Measurements from ENCODE around the gene CROCC2. TPM values are rescaled to one million over a fixed set of nuclear protein-coding genes. Genes with fewer than 3 reads are reported as not detected.

Gene CROCC2
- total RNA-seq, 1 donor from 2014 or later = not detected

- peaks cover 13% of the 10 kb centered on the region for H3K4me1 Mint-ChIP-seq (ENCODE audit: unreplicated experiment)
- peaks cover 5% of the 10 kb centered on the region for H3K27me3 Mint-ChIP-seq (ENCODE audit: unreplicated experiment)
- DNase-seq (ENCODE audit: low spot score) = no peak
- no peak overlapping the region for H3K4me3 Mint-ChIP-seq (ENCODE audit: unreplicated experiment)
- no peak for TF ChIP-seq CTCF (IDR thresholded peaks at IDR 0.05; ENCODE audit: unreplicated experiment)
- H3K9me3 Mint-ChIP-seq (ENCODE audit: unreplicated experiment) = no peaks in the 10 kb centered on the region
- H3K27ac Mint-ChIP-seq (ENCODE audit: unreplicated experiment) = no peak overlapping the region
- peaks cover 4% of the 10 kb centered on the region for H3K36me3 Mint-ChIP-seq (ENCODE audit: low read depth, unreplicated experiment)
These were observed 20.0 kb upstream of the CROCC2 start for GRCh38 chr2:240886023-240886565.

- peaks cover 13% of the 10 kb centered on the region for H3K4me1 Mint-ChIP-seq (ENCODE audit: unreplicated experiment)
- no peak for TF ChIP-seq CTCF (IDR thresholded peaks at IDR 0.05; ENCODE audit: unreplicated experiment)
- H3K27me3 Mint-ChIP-seq (ENCODE audit: unreplicated experiment) = peaks cover 7% of the 10 kb centered on the region
- peaks cover 4% of the 10 kb centered on the region for H3K36me3 Mint-ChIP-seq (ENCODE audit: low read depth, unreplicated experiment)
- H3K9me3 Mint-ChIP-seq (ENCODE audit: unreplicated experiment) = no peaks in the 10 kb centered on the region
- H3K27ac Mint-ChIP-seq (ENCODE audit: unreplicated experiment) = no peak overlapping the region
- DNase-seq (ENCODE audit: low spot score) = no peak
- H3K4me3 Mint-ChIP-seq (ENCODE audit: unreplicated experiment) = no peak overlapping the region
These were observed 19.2 kb upstream of the CROCC2 start for GRCh38 chr2:240886678-240887609.

- Mint-ChIP-seq H3K36me3 (ENCODE audit: low read depth, unreplicated experiment) (peaks cover 4% of the 10 kb centered on the region), H3K4me1 (ENCODE audit: unreplicated experiment) (peaks cover 13% of the 10 kb centered on the region), H3K27ac (ENCODE audit: unreplicated experiment) (no peak overlapping the region), H3K27me3 (ENCODE audit: unreplicated experiment) (peaks cover 7% of the 10 kb centered on the region), H3K4me3 (ENCODE audit: unreplicated experiment) (no peak overlapping the region), H3K9me3 (ENCODE audit: unreplicated experiment) (no peaks in the 10 kb centered on the region)
- no peak for TF ChIP-seq CTCF (IDR thresholded peaks at IDR 0.05; ENCODE audit: unreplicated experiment)
- DNase-seq (ENCODE audit: low spot score) = no peak
These were observed 18.5 kb upstream of the CROCC2 start for GRCh38 chr2:240887631-240888030.

GRCh38 chr2:240888130-240888889 is 17.8 kb upstream of the CROCC2 start:
- no peak for TF ChIP-seq CTCF (IDR thresholded peaks at IDR 0.05; ENCODE audit: unreplicated experiment)

More at GRCh38 chr2:240888130-240888889, 17.8 kb upstream of the CROCC2 start:
- Mint-ChIP-seq H3K36me3 (ENCODE audit: low read depth, unreplicated experiment) (peaks cover 4% of the 10 kb centered on the region), H3K9me3 (ENCODE audit: unreplicated experiment) (no peaks in the 10 kb centered on the region), H3K4me1 (ENCODE audit: unreplicated experiment) (peaks cover 13% of the 10 kb centered on the region), H3K4me3 (ENCODE audit: unreplicated experiment) (no peak overlapping the region), H3K27ac (ENCODE audit: unreplicated experiment) (no peak overlapping the region), H3K27me3 (ENCODE audit: unreplicated experiment) (peaks cover 7% of the 10 kb centered on the region)
- DNase-seq (ENCODE audit: low spot score) = no peak
